Colonic mucosa (tissue), 4 donors: ENCODE data around the gene CS. TPM values are rescaled to one million over a fixed set of nuclear protein-coding genes. Genes with fewer than 3 reads are reported as not detected.
A peak's percentile ranks its signal among the peaks of the same experiment; 100 is the strongest.

ENCODE experiments used
- DNase-seq: peaks from one replicate; pipeline ENCODE4 v3.0.0-alpha.2; 2020
- H3K27ac ChIP-seq: fragments of 200-600 bp; one replicate; pipeline ENCODE4 v1.8.0; 2021
- H3K27me3 ChIP-seq: fragments of 200-600 bp; one replicate; pipeline ENCODE4 v1.8.0; 2021
- H3K36me3 ChIP-seq: fragments of 200-600 bp; one replicate; pipeline ENCODE4 v1.8.0; 2021
- H3K4me1 ChIP-seq: fragments of 200-600 bp; one replicate; pipeline ENCODE4 v1.8.0; 2021; ENCODE audit warnings: mild to moderate bottlenecking
- H3K4me3 ChIP-seq: fragments of 200-600 bp; one replicate; pipeline ENCODE4 v1.8.0; 2021
- H3K9ac ChIP-seq, 2 donors: one replicate each; pipeline ENCODE4 v1.7.0; 2013; ENCODE audit warnings: control low read depth in 2 of 2, low read depth in 2 of 2, low read length in 2 of 2
- H3K9me3 ChIP-seq: fragments of 200-600 bp; one replicate; pipeline ENCODE4 v1.8.0; 2021
- intact Hi-C: fragments of 100-400 bp; cut with DNase I; formaldehyde crosslinking; loops from one replicate; pipeline ENCODE4 v1.14.1; 2022
- total RNA-seq, 2 donors: library from RNA; stranded (reverse); fragmentation: NEBNext Ultra II Directional in 1 of 2; extraction: Animal tissue kit (Norgen Biotek cat#: 25700) in 1 of 2; gene quantifications; one replicate each; pipeline ENCODE4 v1.2.1, GENCODE V29; 2021
- TF ChIP-seq, protein P1 (sequence below): fragments of 200-600 bp; IDR thresholded peaks from one replicate; pipeline ENCODE4 v1.8.0; 2022; ENCODE audit warnings: antibody characterized with exemption, mild to moderate bottlenecking
- donor health status: healthy.
- donor health status: DM: no; HTN: no; CAD: no.
- donor health status: DM: no; HTN: no; CAD: no.

The CS gene
- total RNA-seq, 2 donors from 2014 or later: 367 to 437 TPM

DNA sequence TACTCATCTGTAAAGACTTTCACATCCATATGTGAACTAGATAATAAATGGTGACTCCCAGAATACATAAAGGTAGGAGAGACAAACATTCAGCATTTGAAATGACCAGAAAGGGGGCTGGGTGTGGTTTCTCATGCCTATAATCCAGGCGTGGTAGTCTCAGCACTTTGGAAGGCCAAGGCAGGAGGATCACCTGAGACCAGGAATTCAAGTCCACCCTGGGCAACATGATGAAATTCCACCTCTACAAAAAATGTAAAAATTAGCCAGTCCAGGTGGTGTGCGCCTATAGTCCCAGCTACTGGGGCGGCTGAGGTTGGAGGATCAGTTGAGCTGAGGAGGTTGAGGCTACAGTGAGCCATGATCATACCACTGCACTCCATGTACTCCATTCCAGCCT, 4.1 kb upstream of the CS start:
- Histone ChIP-seq H3K4me3 (no peak overlapping the region), H3K27ac (no peak overlapping the region), H3K9me3 (no peaks in the 10 kb centered on the region), H3K4me1 (peaks cover 2% of the 10 kb centered on the region), H3K27me3 (no peaks in the 10 kb centered on the region), H3K9ac (no peak overlapping the region), H3K36me3 (no peaks in the 10 kb centered on the region)
- no peak for DNase-seq
- TF ChIP-seq, protein P1, sequence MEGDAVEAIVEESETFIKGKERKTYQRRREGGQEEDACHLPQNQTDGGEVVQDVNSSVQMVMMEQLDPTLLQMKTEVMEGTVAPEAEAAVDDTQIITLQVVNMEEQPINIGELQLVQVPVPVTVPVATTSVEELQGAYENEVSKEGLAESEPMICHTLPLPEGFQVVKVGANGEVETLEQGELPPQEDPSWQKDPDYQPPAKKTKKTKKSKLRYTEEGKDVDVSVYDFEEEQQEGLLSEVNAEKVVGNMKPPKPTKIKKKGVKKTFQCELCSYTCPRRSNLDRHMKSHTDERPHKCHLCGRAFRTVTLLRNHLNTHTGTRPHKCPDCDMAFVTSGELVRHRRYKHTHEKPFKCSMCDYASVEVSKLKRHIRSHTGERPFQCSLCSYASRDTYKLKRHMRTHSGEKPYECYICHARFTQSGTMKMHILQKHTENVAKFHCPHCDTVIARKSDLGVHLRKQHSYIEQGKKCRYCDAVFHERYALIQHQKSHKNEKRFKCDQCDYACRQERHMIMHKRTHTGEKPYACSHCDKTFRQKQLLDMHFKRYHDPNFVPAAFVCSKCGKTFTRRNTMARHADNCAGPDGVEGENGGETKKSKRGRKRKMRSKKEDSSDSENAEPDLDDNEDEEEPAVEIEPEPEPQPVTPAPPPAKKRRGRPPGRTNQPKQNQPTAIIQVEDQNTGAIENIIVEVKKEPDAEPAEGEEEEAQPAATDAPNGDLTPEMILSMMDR: no peak
- intact Hi-C loops: no loop called here

DNA sequence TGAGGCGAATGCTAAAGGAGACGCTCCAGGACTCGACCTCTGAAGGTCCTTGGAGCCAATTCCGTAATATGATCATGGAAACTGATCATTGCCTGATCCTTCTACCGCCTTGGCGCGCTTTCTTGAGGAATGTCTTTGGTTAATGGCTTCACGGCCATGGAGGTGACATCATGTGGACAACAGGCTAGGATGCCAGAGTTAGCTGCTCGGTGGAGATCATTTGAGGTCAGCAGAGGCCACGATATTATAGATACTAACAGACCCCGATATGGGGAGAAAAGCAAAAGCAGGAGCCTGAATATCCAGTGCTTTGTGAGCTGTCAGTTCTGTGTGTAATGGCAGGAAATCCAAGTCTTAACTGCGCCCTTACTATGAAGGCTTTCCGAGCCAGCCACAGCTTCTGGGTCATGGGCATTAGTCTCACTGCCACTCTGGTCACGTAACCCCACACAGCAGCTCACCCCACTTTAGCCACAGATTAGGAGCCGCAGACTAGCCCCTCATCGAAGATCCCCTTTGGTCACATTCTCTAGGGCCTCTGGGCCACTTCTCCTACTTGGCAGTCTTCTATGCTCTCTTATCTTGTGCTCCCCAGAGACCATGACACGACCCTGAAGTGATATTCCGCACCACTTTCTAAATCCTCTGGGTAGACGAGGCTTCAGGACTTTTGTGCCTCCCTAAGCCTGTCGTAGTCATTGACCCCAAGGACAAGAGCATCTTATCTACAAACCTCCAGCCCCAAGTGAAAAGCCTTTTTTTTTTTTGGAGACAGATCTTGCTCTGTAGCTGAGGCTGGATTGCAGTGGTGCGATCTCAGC, 724 bp upstream of the CS start:
- Histone ChIP-seq H3K9ac (peak overlapping the region in 1 of 2 donors; percentile 99), H3K4me1 (peaks cover 27% of the 10 kb centered on the region), H3K27me3 (no peaks in the 10 kb centered on the region), H3K9me3 (no peaks in the 10 kb centered on the region), H3K27ac (peak overlapping the region; percentile 98), H3K4me3 (peak overlapping the region; percentile 93), H3K36me3 (no peaks in the 10 kb centered on the region)
- intact Hi-C loops: no loop called here
- TF ChIP-seq, protein P1: no peak
- no peak for DNase-seq

DNA sequence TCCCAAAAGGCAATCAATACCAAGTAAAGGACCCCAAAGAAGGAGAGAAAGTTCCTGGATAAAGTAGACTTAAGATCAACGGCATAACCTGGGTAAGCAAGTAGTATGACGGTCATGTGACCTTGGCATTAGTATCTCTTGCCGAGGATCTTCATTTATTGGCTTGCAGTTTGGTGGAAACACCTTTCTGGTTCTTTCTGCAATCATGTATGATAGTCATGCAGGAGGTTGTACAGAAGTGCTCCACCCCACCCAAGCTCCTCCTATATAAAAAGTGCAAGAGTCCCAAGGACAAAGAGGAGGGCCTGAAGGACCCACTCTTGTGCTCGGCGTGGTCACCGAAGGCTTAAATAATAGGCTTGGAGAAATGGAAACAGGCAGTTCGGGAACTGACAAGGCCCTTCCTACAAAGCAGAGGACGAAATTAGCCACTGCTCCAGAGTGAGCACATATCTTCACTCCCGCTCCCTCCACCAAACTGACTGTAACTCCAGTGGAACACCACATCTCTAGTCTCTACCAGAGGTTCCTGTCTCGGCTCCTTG, 750 bp downstream of the CS start:
- Histone ChIP-seq H3K9me3 (no peaks in the 10 kb centered on the region), H3K4me3 (peak overlapping the region; percentile 93), H3K9ac (peak overlapping the region; percentile 80 to 99), H3K27ac (peak overlapping the region; percentile 98), H3K36me3 (no peaks in the 10 kb centered on the region), H3K27me3 (no peaks in the 10 kb centered on the region), H3K4me1 (peaks cover 29% of the 10 kb centered on the region)
- intact Hi-C loops: loop anchor here (10.0 kb wide), 1 partner anchor 95 kb away; no protein-coding TSS in a partner anchor
- TF ChIP-seq, protein P1: no peak
- peak; percentile 72 for DNase-seq

DNA sequence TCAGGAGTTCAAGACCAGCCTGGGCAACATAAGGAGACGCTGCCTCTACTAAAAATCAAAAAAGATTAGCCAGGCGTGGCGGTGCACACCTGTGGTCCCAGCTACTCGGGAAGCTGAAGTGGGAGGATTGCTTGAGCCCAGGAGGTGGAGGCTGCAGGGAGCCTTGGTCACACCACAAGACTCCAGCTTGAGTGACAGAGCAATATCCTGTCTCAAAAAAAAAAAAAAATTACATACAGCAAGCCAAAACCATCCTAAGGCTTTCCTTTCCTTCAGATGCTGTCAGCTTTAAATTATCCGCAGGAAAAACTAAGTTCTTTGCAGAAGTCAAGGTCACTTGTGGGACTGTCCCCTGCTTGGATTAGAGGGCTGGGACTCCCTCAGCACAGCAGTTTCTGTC, 1.3 kb downstream of the CS start:
- intact Hi-C loops: loop anchor here (10.0 kb wide), 1 partner anchor 94 kb away; no protein-coding TSS in a partner anchor
- H3K9ac ChIP-seq: peak overlapping the region; percentile 80 to 99
- peaks cover 29% of the 10 kb centered on the region for H3K4me1 ChIP-seq
- no peak for DNase-seq
- peak overlapping the region; percentile 98 for H3K27ac ChIP-seq
- H3K36me3 ChIP-seq: no peaks in the 10 kb centered on the region
- peak overlapping the region; percentile 93 for H3K4me3 ChIP-seq
- H3K27me3 ChIP-seq: no peaks in the 10 kb centered on the region
- TF ChIP-seq, protein P1: no peak
- no peaks in the 10 kb centered on the region for H3K9me3 ChIP-seq

DNA sequence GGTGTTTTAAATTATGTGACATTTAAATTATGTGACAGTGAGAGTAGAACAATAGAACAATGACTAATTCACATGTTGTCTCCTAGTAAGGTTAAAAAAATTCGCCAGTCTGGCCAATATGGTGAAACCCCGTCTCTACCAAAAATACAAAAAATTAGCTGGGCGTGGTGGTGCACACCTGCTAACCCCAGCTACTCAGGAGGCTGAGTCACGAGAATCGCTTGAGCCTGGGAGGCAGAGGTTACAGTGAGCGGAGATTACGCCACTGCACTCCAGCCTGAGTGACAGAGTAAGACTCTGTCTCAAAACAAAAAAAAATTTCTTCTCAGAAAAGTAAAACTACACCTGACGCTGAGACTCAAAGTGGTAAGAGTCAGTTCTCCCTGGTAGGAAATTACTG, 2.7 kb downstream of the CS start:
- intact Hi-C loops: loop anchor here (10.0 kb wide), 1 partner anchor 93 kb away; no protein-coding TSS in a partner anchor
- Histone ChIP-seq H3K27ac (no peak overlapping the region), H3K4me1 (peaks cover 29% of the 10 kb centered on the region), H3K9ac (no peak overlapping the region), H3K27me3 (no peaks in the 10 kb centered on the region), H3K9me3 (no peaks in the 10 kb centered on the region), H3K36me3 (no peaks in the 10 kb centered on the region), H3K4me3 (no peak overlapping the region)
- TF ChIP-seq, protein P1: no peak
- no peak for DNase-seq
